Globus pallidus (tissue), 1 donor: ENCODE results near the gene MICAL3.
A peak's percentile ranks its signal among the peaks of the same experiment; 100 is the strongest.
"Not testable (repeated sequence)": the region's sequence is repeated elsewhere in the genome, so short reads cannot be mapped to it uniquely, and the experiment has no call there.

Source experiments
- DNase-seq: peaks from one replicate; pipeline ENCODE4 v3.0.0-alpha.2; 2015; ENCODE audit warnings: low spot score

Gene MICAL3

DNA sequence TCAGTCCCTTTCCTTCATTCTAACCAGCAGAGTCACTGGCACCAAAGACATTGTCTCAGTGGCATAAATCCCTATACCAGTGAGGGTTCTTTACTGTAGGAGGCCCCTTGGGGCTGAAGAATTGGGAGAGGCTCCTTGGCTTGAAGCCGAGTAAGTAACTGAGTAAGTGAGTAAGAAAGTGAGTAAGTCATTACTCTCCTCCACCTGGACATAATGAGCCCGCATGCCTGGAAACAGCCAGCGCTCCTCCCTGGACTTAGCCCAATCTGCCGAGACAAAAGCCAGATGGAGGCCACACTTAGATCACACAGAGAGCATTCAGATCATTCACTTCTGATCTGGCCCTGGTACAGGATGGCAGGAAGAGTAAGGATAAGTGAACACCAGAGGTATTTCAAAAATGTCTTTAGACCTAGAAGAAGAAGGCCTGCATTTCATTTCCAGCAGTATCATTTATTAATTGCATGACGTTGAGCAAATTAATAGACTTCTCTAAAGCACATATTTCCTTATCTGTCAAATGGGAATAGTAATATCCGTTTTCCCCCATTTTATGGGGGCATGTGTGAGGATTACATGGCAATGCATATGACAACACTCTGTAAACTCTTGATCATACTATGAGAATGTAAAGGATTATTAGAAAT is 8.2 kb upstream of the MICAL3 start:
- DNase-seq = no peak

DNA sequence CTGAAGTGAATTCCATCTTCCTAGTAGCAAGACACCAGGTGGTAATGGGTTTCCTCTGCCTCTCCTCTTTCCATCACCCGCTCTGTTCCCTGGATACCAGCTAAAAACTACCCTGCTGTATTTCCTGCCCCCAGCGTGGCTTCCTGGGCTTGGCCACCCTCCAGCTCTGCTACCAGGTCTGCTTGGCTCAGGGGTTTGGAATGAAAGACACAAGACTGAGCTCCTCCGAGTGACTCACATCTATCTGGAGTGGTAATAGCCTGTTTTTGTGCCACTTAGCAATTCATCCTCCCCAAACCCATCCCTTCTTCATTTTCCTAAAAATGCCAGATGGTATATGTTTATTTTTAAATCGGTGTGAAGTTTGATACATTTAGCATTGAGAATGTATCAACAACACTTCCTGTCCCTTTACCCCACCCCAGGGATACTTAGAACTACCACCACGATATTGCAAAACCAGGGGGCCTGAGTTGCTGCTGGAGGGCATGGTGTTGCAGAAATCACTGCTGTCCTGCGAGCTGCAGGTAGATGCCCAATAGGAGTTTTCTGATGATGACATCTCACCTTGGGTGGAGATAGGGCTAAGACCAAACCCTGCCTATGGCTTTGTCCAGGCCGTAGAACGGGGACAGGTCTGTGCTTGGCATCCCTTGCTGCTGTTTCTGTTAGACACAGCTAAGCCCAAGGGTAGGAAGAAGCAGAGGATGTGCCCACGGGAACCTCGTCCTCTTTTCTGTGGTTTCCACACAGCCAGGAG is 7.5 kb upstream of the MICAL3 start:
- no peak for DNase-seq

DNA sequence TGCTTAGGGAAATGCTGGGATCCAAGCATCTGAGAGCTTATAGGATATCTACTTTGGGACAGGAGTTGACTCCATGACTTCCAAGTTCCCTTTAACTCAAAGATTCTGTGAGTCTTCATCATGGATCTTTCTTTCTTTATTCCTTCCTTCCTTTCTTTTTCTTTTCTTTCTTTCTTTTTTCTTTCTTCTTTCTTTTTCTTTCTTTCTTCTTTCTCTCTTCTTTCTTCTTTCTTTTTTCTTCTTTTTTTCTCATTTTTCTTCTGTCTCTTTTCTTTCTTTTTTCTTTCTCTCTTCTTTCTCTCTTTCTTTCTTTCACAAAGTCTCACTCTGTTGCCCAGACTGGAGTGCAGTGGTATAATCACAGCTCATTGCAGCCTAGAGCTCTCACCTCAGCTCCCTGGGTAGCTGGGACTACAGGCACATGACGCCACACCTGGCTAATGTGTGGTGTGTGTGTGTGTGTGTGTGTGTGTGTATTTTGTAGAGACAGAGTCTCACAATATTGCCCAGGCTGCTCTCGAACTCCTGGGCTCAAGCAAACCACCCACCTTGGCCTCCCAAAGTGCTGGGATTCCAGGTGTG is 5.4 kb upstream of the MICAL3 start:
- DNase-seq = no peak

DNA sequence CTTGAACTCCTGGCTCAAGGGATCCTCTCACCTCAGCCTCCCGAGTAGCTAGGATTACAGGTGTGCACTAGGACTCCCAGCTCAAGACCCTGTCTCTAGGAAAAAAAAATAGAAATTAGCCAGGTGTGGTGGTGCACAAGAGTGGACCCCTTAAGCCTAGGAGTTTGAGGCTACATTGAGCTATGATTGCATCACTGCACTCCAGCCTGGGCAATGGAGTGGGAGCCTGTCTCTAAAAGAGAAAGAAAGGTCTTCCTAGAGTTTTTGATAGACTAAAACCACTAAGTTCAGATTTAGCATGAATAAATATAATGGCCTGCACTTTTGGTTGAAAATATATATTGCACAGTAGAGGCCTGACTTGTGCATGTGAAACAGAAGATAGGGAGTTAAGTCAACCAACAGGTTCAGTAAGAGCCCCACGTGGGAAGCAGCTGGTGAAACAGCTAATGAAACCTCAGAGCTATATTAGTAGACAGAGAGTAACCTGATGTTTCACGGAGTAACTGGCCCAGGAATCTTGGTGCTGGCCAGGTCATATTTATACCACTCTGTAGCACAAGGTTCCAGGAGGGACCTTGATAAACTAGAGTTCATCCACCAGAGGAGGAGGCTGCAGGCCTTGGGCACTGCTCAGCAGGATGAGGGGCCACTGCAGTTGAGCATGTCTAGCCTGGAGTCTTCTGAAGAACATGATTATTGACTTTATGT is 4.6 kb upstream of the MICAL3 start:
- DNase-seq = no peak

DNA sequence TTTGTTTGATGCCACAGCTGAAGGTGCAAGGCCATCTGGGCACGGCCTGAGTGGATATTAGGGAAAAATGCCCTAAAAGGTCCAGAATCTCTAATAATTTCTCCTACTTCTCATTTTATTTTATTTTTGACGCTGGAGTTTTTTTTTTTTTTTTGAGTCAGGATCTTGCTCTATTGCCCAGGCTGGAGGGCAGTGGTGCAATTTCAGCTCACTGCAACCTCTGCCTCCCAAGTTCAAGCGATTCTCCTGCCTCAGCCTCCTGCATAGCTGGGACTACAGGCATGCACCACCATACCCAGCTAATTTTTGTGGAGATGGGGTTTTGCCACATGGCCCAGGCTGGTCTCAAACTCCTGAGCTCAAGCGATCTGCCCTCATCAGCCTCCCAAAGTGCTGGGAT is 1.5 kb upstream of the MICAL3 start:
- DNase-seq = not testable (repeated sequence)

DNA sequence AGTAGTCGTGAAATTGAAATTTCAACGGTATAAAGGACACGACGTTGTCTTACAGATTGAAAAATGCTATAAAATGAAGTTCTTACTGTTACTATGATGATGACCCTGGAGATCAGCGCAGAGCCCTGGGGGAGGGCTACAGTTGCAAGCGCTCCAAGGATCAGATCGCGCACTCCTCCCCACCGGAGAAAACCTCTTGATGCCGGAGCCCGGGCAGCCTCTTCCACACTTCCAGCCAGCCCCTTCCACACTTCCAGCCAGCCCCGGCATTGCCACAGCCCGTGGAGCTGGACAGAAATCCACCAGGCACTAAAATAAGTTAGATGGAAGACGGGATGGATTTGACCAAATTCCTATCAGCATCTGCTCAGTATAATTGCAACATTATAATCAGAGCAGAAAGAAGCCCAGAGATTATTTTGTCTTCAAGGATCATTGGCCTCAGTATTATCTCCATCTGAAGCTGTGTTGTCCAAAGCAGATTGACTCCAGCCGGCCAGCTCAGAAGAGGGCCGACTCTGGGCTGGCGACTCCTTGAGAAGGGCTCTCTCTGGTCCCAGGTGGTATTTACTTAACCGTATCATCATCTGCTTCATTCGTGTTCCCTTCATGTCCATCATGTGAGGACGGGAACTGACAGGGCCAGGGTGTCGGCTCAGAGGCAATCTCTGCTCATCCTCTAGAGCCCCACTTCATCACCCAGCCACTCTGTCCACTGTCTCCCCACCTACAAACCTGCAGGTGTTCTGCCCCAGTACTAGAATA is 777 bp upstream of the MICAL3 start:
- peak; percentile 47 for DNase-seq

DNA sequence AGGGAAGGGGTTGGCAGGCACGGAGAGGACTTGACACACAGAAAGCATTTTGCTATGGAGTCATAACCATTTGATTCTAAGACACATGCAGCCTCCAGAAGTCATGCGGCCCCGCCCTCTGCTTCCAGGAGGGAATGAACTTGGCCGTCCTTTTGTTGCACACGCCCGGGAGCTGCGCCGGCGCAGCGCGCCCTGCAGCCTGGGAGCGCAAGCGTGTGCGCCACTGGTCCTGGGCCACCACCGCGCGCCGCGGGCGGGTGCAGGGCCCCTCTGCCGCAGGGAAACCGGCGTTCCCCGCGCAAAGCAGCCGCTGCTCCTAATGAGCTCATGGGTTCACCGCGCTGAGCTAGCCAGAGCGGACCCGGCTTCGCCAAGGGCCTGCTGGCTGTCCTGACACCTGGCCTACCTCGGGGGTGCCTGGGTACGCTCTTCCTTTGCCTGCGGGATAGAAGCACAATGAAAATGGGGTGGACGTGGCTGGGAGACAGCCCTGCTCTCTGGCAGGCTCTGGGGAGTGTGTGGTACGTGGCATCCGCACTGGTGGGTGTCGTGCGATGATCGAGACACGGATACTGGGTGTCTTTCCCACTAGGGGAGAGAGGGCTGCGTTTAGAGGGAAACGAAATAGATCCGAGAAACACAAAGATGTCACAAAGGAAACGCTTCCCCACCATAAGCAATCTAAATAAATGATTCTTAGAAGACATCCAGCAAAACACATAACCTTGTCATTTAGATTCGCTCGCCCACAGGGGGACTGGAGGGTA is 669 bp downstream of the MICAL3 start:
- DNase-seq = peak; percentile 77

DNA sequence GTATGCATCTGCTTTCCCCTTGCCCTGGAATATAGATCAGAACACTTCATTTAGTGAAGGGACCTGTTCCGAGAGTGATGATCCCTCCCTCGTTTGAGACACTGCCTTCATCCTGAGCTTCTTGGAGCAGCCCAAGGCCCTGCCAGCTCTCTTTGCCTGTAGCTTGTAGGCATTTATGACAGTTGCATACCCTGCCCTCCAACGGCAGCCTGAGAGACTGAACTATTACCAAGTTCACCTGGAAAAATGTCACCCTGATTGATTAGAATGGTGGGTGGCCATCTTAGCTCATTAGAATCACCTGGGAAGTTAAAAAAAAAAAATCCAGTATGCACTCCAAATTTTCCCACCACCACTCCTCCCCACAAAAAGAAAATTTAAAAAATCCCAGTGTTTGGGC is 1.5 kb downstream of the MICAL3 start:
- no peak for DNase-seq

DNA sequence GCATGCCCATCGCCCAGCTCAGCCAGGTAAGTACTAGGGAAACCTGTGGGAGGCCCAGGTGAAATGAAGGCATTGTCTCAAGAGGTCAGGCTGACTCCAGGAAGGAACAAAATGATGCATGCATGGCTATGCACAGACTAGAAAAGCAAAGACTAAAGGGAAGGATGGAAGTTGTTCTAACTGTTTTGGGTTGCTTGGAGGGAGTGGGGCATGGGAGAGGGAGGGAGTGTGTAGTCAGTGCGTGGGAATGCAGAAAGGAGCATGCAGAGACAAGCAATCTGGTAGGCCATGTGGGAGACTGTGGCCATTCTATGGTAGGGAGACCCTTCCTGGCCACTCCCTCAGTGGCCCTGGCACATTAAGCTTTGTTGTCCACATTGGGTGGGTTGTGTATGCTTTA is 2.9 kb downstream of the MICAL3 start:
- no peak for DNase-seq

DNA sequence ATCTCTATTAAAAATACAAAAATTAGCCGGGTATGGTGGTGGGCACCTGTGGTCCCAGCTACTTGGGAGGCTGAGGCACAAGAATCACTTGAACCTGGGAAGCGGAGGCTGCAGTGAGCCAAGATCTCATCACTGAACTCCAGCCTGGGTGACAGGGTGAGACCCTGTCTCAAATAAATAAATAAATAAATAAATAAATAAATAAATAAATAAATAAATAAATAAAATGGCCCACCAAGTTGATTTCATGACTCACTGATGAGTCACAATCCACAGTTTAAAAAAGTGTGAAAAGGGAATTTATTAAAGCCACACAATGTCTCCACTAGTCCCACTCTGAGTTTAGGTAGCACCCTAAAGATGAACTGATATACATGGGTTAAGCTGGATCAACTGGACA is 3.6 kb downstream of the MICAL3 start:
- DNase-seq = not testable (repeated sequence)

DNA sequence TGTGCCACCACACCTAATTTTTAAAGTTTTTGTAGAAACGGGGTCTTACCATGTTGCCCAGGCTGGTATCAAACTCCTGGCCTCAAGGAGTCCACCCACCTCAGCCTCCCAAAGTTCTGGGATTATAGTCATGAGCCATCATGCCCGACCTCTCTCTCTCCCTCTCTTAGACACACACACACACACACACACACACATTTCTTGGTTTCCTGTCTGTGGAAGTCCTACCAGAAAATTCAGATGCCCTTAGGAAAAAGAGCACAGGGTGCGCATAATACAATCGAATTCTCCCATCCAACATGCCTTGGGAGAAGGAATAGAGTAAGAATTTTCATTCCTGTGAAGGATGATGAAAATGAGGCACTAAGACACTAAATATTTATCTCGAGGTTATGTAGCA is 10.4 kb downstream of the MICAL3 start:
- no peak for DNase-seq

DNA sequence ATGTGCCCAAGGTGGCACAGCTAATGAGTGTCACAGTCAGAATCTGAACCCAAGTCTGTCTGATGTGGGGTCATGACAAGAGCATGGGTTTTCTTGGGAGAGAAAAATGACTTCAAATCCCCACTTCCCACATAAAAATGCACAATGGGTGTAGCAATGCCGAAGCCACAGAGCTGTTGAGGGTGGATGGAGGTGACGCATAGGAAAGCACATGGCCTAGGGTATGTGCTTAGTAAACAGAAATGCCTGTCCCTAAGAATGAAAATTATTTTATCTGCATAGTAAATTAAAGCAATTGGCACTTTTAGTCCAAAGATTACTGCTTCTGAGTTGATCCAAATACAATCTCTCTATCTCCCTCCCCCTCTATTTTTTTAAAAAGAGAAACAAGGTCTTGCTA is 10.9 kb downstream of the MICAL3 start:
- no peak for DNase-seq

DNA sequence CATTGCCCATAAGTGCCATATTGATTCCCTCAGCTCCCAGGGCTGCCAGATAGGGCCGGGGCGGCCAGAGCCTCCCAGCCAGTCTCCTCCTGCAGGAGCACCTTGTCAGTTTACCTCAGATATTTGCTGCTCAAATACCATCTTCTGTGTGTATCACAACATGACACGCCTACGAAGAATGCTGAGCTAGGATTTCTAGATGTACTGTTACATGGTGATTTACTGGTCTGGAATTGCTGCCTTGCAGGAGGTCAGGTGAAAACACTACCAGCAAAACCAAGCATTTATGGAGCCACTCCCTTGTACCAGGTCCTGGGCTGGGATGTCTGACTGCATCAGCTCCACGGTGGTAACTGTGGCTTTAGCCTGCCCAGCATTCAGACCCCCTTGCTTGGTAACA is 11.8 kb downstream of the MICAL3 start:
- no peak for DNase-seq

DNA sequence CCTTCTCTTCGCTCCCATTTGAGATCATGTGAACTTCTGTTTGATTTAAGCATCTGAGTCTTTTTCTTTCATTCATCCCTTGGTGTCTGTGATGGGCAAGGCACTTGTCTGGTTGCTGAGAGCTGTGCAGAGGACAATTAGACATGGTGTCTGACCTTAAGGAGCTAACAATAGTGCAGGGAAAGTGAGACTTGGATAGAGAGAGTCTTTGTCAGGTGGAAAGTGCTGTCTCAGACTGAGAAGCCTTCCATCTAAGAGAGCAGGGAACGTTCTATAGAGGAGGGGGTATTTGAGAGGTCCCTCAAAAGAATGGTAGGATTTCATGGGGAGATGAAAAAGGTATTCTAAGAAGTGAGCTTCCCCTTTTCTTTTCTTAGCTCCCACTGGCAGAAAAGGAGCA is 14.1 kb downstream of the MICAL3 start:
- DNase-seq = no peak

DNA sequence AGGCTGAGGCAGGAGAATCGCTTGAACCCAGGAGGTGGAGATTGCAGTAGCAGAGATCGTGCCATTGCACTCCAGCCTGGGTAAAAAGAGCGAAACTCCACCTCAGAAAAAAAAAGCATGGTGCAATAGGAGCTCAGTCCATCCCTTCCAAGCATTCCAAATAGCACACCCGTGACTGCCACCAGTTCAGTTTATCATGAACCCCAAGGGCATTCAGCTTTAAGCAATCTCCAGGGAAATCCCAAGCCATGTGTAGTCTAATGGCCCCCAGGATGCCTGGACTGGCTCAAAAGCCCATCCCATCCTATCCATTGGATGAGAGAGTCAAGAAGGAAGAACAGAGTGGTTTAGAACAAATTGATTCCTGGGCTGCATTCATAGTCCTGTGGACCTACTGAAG is 16.2 kb downstream of the MICAL3 start:
- no peak for DNase-seq

DNA sequence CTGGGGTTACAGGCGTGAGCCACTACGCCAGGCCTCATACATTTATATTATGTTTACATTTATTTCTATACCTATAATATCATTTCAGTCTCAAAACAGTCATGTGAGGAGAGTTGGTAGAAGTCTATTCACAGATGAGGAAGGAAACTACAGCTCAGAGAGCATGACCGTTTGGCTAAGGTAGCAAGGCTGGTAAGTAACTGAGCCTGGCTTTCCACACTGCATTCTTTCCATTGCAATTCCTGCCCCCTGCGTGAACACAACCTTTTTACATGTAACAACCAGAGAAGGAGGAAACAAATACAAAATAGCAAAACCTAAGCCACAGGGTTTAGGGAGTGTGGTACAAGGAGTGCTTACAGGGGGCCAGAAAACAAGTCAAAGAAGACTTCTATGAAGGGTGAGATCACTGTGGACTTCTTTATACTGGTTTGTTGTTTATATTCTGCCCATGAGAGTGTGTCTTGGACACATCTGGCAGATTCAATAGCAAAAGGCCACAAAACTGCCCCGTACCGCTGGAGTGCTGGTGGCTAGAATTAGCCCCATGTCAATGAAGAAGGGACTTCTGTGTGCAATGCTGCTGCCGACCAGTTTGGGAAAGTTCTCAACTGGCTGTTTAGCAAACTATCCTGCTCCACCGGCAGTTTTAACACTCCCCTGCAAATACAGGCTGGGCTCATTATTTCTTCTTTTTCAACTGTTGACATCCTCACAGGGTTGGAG is 19.0 kb downstream of the MICAL3 start:
- peak; percentile 54 for DNase-seq

DNA sequence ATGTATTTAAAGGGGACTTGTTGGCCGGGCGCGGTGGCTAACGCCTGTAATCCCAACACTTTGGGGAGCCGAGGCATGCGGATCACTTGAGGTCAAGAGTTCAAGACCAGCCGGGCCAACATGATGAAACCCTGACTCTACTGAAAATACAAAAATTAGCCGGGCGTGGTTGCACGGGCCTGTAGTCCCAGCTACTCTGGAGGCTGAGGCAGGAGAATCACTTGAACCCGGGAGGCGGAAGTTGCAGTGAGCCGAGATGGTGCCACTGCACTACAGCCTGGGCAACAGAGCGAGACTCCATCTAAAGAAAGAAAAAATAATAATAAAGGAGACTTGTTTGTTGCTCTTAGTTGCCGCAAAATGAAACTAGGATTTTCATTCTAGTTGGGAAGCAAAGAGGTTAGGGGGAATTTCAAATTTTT is 22.5 kb downstream of the MICAL3 start:
- not testable (repeated sequence) for DNase-seq

DNA sequence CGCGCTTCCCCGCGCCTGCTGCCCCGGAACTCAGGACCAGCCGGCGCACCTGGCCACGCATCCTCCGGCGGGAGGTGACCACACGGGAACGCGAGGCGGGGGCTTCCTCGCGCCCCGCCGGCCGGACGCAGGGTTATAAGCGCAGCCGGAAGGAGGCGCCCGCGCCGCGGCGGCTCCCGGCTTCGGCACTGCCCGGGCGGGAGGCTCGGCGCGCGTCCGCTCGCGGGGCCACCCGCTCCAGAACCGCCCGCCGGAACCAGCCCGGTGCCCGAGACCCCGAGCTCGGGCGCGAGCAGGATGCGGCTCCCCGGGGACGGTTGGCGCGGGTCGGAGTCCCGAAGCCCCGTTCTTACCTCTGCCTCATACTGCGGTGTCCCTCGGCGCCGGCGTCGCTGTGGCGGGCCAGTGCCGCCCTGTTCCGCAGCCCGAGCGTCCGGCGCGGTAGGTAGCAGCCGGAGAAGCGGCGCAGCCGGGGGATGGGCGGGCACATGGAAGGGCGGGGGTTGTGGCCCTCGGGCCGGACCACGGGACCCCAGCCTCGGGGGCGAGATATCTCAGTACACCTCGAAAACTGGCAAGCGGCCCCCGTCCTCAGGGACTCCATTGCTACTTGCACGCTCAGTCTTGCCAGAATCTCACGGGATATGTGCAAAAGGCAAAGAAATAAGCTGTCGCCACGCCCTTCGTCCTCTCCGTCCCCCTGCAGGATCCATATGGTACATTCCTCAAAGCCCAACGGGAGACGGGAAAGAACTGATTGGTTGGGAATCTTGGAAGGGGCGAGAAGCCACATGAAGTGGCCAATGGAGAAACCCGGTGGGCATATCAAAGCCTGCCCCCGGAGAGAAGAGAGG is 23.1 kb downstream of the MICAL3 start:
- DNase-seq = peak; percentile 95

DNA sequence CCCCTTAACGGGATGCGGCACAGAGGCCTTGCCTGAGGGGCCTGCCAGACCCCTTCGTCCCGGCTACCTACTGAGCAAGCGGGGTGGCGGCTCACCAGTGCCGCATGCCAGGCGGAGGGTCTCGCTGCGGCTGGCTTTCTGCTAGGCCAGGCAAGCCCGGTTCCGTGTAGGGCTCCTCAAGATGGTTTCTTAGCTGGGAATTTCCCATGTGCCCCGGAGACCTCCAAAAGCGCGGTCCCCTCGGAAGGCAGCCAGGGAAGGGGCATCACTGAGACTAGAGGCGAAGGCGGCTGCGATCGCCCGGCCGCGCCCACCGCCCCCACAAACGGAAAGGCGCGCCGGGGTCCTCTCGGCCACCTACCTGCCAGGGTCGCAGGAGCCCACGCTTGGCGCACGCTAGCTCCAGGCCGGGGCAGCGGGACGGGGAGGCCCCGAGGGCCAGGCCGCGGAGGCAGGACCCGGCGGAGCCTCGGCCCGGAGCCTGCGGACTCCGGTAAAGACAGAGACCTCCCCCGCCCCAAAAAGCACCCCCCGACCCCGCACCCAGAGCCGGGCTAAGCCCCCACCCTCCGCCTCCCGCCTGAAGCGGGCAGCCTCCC is 23.8 kb downstream of the MICAL3 start:
- DNase-seq = no peak
